Daoy (cell line): ENCODE data around the gene LAMC1. TPM values are rescaled to one million over a fixed set of nuclear protein-coding genes. Genes with fewer than 3 reads are reported as not detected.

Source experiments
- DNase-seq: peaks from one replicate; pipeline ENCODE4 v3.0.0-alpha.2; 2015; ENCODE audit warnings: low read depth
- total RNA-seq: library from RNA; depleted of rRNA; stranded (reverse); fragments of >200 nt; shearing (Covaris generic); gene quantifications from 2 replicates; pipeline ENCODE4 v1.2.3, GENCODE V29; 2014

LAMC1 gene
- total RNA-seq, 1 experiment from 2014 or later = 117 TPM

- no peak for DNase-seq
These were observed 56.6 kb downstream of the LAMC1 start for GRCh38 chr1:183079712-183080388.

DNA sequence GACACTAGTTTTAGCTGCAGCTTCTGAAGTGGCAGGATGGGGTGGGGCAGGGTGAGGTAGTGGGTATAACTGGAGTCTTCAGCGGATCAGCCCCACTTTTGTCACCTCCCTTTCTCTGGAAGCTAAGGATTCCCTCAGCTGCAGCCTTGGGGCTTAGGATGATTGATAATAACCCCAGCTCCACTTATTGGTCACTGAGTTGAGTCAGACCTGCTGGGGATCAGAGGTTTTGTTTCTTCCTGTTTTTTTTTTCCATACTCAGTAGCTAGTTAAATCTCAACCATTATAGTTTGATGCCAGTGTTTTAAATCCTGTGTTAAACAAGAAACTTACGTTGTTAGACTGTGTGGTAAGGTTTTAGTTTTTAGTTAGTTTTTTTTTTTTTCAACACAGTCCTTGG lies 57.2 kb downstream of the LAMC1 start:
- peak; percentile 55 for DNase-seq

GRCh38 chr1:183081402-183082120 lies 58.3 kb downstream of the LAMC1 start:
- no peak for DNase-seq

GRCh38 chr1:183082650-183083049 lies 59.4 kb downstream of the LAMC1 start:
- no peak for DNase-seq

DNA sequence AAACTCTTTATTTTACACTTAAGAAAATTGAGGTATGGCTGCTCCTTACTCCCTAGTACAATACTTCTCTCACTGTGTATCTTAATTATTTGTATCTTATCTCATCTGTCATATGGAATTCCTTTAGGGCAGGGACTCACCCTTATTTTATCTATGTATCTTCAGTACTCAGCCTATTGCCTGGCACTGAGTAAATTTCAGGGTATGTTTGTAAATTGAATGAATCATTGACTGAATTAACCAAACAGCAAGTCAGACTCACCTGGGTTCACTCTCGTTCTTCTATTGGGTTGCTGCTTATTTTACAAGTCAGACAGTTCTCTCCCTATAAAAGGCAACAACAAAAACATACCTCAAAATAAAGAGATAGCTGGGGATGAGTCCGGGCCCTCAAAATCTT lies 63.8 kb downstream of the LAMC1 start:
- DNase-seq = no peak

GRCh38 chr1:183089025-183089639 lies 65.9 kb downstream of the LAMC1 start:
- DNase-seq = no peak

DNA sequence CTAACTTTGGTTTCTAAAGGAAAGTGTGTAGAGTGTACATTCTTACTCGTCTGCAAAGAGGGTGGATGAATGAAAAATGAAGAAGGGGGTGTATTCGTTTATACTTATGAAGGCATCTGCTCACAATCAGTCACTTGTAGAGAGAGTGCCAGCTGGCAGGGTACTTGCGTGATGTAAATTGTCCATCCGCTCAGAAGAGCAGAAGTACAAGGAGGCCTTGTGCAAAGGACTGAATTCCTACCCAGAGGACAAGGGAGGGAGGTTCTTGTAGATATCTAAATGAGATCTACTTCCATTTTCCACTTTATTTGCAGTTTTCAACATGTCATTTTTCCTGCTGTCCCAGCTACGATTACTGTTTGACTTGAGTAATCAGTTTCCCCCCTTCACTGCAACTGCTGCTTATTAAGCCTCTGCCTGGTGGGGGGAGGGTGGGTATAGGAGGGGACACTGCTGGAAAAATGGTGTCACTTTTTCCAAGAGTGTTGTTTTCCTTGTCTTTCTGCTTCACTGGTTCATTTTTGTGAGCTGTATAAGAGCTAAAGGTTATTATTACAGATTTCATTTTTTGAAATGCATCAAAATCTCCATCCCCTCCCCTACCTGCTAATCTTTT lies 67.3 kb downstream of the LAMC1 start:
- DNase-seq = no peak

DNA sequence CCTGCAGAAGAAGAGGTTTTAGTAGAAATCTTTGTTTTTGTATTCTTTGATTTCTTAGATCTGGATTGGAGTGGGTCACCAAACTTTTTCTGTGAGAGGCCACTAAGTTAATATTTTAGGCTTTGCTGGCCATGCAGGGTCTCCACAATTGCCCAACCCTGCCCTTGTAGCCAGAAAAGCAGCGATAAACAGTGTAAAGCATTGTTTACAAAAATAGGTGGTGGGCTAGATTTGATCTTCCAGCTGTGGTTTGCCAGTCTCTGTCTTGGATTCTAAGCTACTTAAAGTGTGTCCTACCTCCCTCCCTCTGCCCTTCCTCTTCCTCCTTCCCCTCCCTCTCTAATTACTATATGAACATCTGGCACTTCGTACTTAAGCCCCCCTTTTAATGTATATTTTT lies 68.0 kb downstream of the LAMC1 start:
- DNase-seq = no peak

DNA sequence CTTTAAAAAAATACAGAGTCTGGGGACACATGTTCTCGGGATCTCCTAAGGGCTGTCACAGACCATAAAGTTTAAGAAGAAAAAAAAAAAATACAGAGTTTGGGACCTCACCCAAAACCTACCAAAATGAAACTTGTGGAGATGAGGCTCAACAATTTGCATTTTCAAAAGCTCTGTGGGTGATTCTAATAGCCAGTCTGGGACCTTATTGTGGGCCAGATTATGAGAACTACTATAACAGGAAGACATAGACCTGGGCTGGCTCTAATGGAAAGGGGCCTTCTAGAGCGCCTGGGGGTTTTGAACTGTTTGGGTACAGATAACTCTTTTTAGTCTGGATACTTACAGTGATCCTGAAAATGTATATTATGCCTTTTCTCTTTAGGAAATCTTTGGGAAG lies 69.1 kb downstream of the LAMC1 start:
- DNase-seq = no peak

GRCh38 chr1:183093066-183093668 lies 69.9 kb downstream of the LAMC1 start:
- DNase-seq = no peak

- peak; percentile 75 for DNase-seq
These were observed 70.6 kb downstream of the LAMC1 start for GRCh38 chr1:183093786-183094298.

DNA sequence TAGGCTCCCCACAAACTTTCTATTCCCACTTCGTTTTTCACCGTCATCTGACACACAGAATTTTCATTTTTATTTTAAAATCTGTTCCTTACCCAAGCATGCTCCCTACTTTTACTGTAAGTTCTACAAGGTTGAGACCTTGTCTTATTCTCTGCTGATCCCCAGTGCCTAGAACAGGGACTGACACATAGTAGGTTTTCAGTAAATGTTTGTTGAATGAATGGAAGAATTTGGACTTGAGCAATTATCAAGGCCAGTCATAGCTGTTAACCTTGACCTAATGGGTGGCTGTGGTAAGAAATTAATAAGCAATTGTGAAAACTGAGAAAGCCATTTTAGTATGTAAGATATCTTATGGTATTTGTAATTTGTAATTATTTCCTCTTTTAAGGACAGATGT lies 71.1 kb downstream of the LAMC1 start:
- no peak for DNase-seq

GRCh38 chr1:183096351-183096750 lies 73.1 kb downstream of the LAMC1 start:
- no peak for DNase-seq

GRCh38 chr1:183096894-183097293 lies 73.7 kb downstream of the LAMC1 start:
- DNase-seq = no peak

- peak; percentile 11 for DNase-seq
These were observed 74.3 kb downstream of the LAMC1 start for GRCh38 chr1:183097438-183098051.

DNA sequence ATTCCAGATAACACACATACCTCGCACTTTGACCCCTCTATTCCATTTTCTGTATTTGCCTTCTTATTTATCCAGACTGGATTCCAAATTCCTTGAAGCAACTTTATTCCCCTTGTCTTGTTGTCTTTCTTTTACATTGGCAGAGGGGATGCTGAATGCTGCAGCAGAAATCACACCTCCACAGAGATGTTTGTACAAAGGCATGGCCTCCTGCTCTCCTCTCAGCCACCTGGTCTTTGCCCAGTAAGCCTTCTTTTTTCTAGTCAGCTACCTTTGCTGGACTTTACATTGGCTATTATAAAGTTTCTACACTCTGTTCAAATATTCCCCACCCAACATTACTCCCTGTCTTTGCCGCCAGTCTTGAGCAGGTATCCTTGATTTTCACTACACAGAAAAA lies 75.1 kb downstream of the LAMC1 start:
- DNase-seq = no peak

- DNase-seq = no peak
These were observed 77.2 kb downstream of the LAMC1 start for GRCh38 chr1:183100361-183100974.

DNA sequence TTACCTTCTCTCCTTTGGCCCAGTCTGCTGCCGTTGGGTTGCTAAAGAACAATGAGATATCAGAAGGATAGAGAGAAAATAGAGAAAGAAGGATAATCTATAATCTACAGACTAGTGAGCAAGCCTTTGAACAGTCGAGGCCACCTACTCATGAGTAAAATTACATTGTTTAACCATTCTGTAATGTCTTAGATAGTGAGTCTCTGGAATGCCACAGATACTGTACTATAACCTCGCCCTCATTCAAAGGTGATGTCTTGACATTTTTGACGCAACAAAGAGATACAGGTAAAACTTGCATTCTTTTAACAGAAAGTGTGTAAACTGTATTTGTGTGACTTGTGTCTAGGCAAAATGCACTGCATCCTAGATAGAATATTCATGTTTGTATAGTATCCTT lies 77.9 kb downstream of the LAMC1 start:
- DNase-seq = no peak

DNA sequence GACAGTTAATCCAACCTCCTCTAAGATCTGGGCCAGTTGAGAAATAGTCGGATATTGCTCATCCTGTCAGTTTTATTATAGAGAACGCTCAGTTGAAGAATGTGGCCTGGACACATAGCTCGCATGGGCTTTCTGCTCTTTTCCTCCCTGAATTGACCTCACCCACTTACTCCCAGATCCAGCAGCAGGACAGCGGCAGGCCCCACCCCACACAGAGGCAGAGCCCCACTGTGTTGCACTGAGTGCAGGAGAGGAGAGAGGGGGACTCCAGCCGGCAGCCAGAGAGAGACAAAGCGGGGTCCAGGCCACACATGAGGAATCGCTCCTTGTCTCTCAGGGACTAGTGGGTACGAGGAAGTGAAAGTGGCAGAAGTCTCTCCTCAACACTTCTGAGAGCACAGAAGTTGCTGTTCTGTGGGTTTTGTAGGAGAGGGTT lies 78.6 kb downstream of the LAMC1 start:
- DNase-seq = no peak

- DNase-seq = no peak
These were observed 79.9 kb downstream of the LAMC1 start for GRCh38 chr1:183103147-183103546.

GRCh38 chr1:183103577-183103976 lies 80.4 kb downstream of the LAMC1 start:
- DNase-seq = no peak
